SK-N-SH treated with all-trans-retinoic acid at 6 μM for 48 hours (cell line): Measurements from ENCODE around the gene LRFN2.

Experiments
- ARNTL ChIP-seq: fragments of 450-650 bp; formaldehyde crosslinking; IDR thresholded peaks from 2 replicates; pipeline ENCODE4 v1.5.0; 2020; ENCODE audit warnings: low read depth, mild to moderate bottlenecking, moderate library complexity, borderline replicate concordance
- PPARA ChIP-seq: fragments of 250-450 bp; sonication (Bioruptor Pico); IDR thresholded peaks from 2 replicates; pipeline ENCODE4 v1.5.0; 2020; ENCODE audit warnings: mild to moderate bottlenecking, borderline replicate concordance
- SNAI2 ChIP-seq: fragments of 250-450 bp; sonication (Bioruptor Pico); IDR thresholded peaks from 2 replicates; pipeline ENCODE4 v1.5.0; 2020; ENCODE audit warnings: mild to moderate bottlenecking, moderate library complexity
- TCF4 ChIP-seq: fragments of 250-450 bp; sonication (Bioruptor Pico); IDR thresholded peaks from 2 replicates; pipeline ENCODE4 v1.8.0; 2021; ENCODE audit warnings: mild to moderate bottlenecking, moderate library complexity, borderline replicate concordance
- ZFP3 ChIP-seq: fragments of 250-450 bp; sonication (Bioruptor Pico); IDR thresholded peaks from 2 replicates; pipeline ENCODE4 v1.5.0; 2020; ENCODE audit warnings: mild to moderate bottlenecking, moderate library complexity
- ZNF70 ChIP-seq: fragments of 450-650 bp; formaldehyde crosslinking; IDR thresholded peaks from 2 replicates; pipeline ENCODE4 v1.5.0; 2020; ENCODE audit warnings: mild to moderate bottlenecking, moderate library complexity
- TF ChIP-seq, protein P1 (sequence below): fragments of 250-450 bp; sonication (Bioruptor Pico); IDR thresholded peaks from 2 replicates; pipeline ENCODE4 v1.8.0; 2021; ENCODE audit warnings: low read depth, mild to moderate bottlenecking, moderate library complexity, borderline replicate concordance
- TF ChIP-seq, protein P2 (sequence below): fragments of 250-450 bp; sonication (Bioruptor Pico); IDR thresholded peaks from 2 replicates; pipeline ENCODE4 v1.8.0; 2020; ENCODE audit warnings: mild to moderate bottlenecking, moderate library complexity, borderline replicate concordance

DNA sequence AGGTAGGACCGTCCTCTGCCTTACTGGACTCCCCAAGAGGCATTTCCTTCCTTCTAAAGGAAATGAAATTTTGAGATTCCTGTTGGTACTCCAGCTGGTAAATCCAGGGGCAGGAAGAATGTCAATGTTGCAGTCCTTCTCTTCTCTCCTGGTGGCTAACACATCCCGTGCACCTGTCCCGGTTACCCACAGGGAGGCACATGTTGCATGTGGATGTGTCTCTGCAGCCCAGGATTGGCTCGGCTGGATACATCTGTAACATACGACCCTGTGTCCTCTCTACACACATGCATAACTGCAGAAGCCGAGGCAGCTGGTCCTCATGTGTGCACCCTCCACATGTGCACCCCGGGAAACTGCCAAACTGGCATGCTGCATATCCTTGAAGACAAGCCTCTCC, 1.3 kb upstream of the LRFN2 start:
- TF ChIP-seq, protein P1, sequence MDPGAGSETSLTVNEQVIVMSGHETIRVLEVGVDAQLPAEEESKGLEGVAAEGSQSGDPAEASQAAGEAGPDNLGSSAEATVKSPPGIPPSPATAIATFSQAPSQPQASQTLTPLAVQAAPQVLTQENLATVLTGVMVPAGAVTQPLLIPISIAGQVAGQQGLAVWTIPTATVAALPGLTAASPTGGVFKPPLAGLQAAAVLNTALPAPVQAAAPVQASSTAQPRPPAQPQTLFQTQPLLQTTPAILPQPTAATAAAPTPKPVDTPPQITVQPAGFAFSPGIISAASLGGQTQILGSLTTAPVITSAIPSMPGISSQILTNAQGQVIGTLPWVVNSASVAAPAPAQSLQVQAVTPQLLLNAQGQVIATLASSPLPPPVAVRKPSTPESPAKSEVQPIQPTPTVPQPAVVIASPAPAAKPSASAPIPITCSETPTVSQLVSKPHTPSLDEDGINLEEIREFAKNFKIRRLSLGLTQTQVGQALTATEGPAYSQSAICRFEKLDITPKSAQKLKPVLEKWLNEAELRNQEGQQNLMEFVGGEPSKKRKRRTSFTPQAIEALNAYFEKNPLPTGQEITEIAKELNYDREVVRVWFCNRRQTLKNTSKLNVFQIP (CRISPR knock-in tag): no peak
- TF ChIP-seq ARNTL (CRISPR knock-in tag) (no peak), ZFP3 (CRISPR knock-in tag) (no peak), TCF4 (CRISPR knock-in tag) (no peak), PPARA (CRISPR knock-in tag) (no peak), SNAI2 (no peak), ZNF70 (CRISPR knock-in tag) (no peak)
- TF ChIP-seq, protein P2, sequence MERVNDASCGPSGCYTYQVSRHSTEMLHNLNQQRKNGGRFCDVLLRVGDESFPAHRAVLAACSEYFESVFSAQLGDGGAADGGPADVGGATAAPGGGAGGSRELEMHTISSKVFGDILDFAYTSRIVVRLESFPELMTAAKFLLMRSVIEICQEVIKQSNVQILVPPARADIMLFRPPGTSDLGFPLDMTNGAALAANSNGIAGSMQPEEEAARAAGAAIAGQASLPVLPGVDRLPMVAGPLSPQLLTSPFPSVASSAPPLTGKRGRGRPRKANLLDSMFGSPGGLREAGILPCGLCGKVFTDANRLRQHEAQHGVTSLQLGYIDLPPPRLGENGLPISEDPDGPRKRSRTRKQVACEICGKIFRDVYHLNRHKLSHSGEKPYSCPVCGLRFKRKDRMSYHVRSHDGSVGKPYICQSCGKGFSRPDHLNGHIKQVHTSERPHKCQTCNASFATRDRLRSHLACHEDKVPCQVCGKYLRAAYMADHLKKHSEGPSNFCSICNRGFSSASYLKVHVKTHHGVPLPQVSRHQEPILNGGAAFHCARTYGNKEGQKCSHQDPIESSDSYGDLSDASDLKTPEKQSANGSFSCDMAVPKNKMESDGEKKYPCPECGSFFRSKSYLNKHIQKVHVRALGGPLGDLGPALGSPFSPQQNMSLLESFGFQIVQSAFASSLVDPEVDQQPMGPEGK (CRISPR knock-in tag): no peak
